Astrocyte (in vitro differentiated cells and primary cell): ENCODE data around the gene OR1J4. TPM values are rescaled to one million over a fixed set of nuclear protein-coding genes. Genes with fewer than 3 reads are reported as not detected.

Experiments used
- DNase-seq: peaks from one replicate; pipeline ENCODE4 v3.0.0-alpha.2; 2010; ENCODE audit warnings: low read depth
- FAIRE-seq: peaks from 2 replicates; lab custom pipeline; 2011; peaks lifted over from hg19 to GRCh38; lab: Jason Lieb, UNC
- H2AFZ ChIP-seq: 2 replicates; pipeline ENCODE4 v1.6.0; 2012; ENCODE audit warnings: low read depth, low read length, inconsistent platforms
- H3K27ac ChIP-seq: 2 replicates; pipeline ENCODE4 v1.5.1; 2011; ENCODE audit warnings: low read depth, low read length, inconsistent platforms
- H3K27me3 ChIP-seq: 2 replicates; pipeline ENCODE4 v1.6.0; 2011; ENCODE audit warnings: low read length, inconsistent platforms; ENCODE audit not compliant: insufficient read depth
- H3K36me3 ChIP-seq: 2 replicates; pipeline ENCODE4 v1.5.1; 2011; ENCODE audit warnings: low read length, inconsistent platforms; ENCODE audit not compliant: insufficient read depth
- H3K4me1 ChIP-seq: 2 replicates; pipeline ENCODE4 v1.5.1; 2011; ENCODE audit warnings: low read length, inconsistent platforms; ENCODE audit not compliant: insufficient read depth
- H3K4me2 ChIP-seq: 2 replicates; pipeline ENCODE4 v1.6.0; 2012; ENCODE audit warnings: low read length, inconsistent platforms
- H3K4me3 ChIP-seq: 2 replicates; pipeline ENCODE4 v1.5.1; 2011; ENCODE audit warnings: low read depth, mild to moderate bottlenecking, low read length, inconsistent platforms; ENCODE audit not compliant: insufficient read depth
- H3K79me2 ChIP-seq: 2 replicates; pipeline ENCODE4 v1.6.0; 2012; ENCODE audit warnings: mild to moderate bottlenecking, low read length, inconsistent platforms; ENCODE audit not compliant: insufficient read depth
- H3K9ac ChIP-seq: 2 replicates; pipeline ENCODE4 v1.6.0; 2012; ENCODE audit warnings: mild to moderate bottlenecking, low read length, inconsistent platforms
- H3K9me3 ChIP-seq: 2 replicates; pipeline ENCODE4 v1.5.1; 2012; ENCODE audit warnings: low read depth, mild to moderate bottlenecking, low read length, inconsistent platforms; ENCODE audit not compliant: insufficient read depth
- H4K20me1 ChIP-seq: 2 replicates; pipeline ENCODE4 v1.6.0; 2012; ENCODE audit warnings: low read length, inconsistent platforms; ENCODE audit not compliant: insufficient read depth
- H3K27ac Mint-ChIP-seq: one replicate; pipeline ENCODE4 v1.8.0; 2021; ENCODE audit warnings: mild to moderate bottlenecking, mixed read lengths; ENCODE audit not compliant: unreplicated experiment
- H3K27me3 Mint-ChIP-seq: one replicate; pipeline ENCODE4 v1.8.0; 2021; ENCODE audit warnings: low read depth, mixed read lengths; ENCODE audit not compliant: unreplicated experiment
- H3K36me3 Mint-ChIP-seq: one replicate; pipeline ENCODE4 v1.8.0; 2021; ENCODE audit warnings: low read depth, mixed read lengths; ENCODE audit not compliant: unreplicated experiment
- H3K4me1 Mint-ChIP-seq: one replicate; pipeline ENCODE4 v1.8.0; 2021; ENCODE audit warnings: low read depth, mixed read lengths; ENCODE audit not compliant: unreplicated experiment
- H3K4me3 Mint-ChIP-seq: one replicate; pipeline ENCODE4 v1.8.0; 2021; ENCODE audit warnings: mild to moderate bottlenecking, moderate library complexity, mixed read lengths; ENCODE audit not compliant: unreplicated experiment
- H3K9me3 Mint-ChIP-seq: one replicate; pipeline ENCODE4 v1.8.0; 2021; ENCODE audit warnings: mild to moderate bottlenecking, mixed read lengths; ENCODE audit not compliant: unreplicated experiment
- EZH2 ChIP-seq: IDR thresholded peaks from 2 replicates; pipeline ENCODE4 v1.6.1; 2012; ENCODE audit warnings: mild to moderate bottlenecking, low read length, inconsistent platforms; ENCODE audit not compliant: insufficient read depth
- total RNA-seq: library from RNA; stranded (reverse); gene quantifications from 2 replicates; pipeline ENCODE4 v1.2.1, GENCODE V29; 2021

Gene OR1J4
- total RNA-seq, 1 donor from 2014 or later = not detected

- Histone ChIP-seq H3K9me3 (no peaks in the 10 kb centered on the region), H2AFZ (no peak overlapping the region), H3K27ac (no peak overlapping the region), H3K4me2 (no peak overlapping the region), H4K20me1 (no peaks in the 10 kb centered on the region), H3K4me3 (no peak overlapping the region), H3K9ac (no peak overlapping the region), H3K36me3 (no peaks in the 10 kb centered on the region), H3K79me2 (no peaks in the 10 kb centered on the region), H3K27me3 (no peaks in the 10 kb centered on the region), H3K4me1 (no peaks in the 10 kb centered on the region)
- Mint-ChIP-seq H3K9me3 (peaks cover 6% of the 10 kb centered on the region), H3K36me3 (no peaks in the 10 kb centered on the region), H3K27me3 (peaks cover 3% of the 10 kb centered on the region), H3K4me1 (no peaks in the 10 kb centered on the region), H3K27ac (no peak overlapping the region), H3K4me3 (no peak overlapping the region)
- FAIRE-seq (no peak), DNase-seq (no peak)
- TF ChIP-seq EZH2 = no peak
These were observed 49.0 kb downstream of the OR1J4 start for GRCh38 chr9:122567901-122568300.

Other genes starting within 250 kb of the OR1J4 start
- gene PTGS1, start 148.1 kb upstream of the OR1J4 start, total RNA-seq = 0.23 and 0.41 TPM in 2 replicates
- not detected in 2 replicates for gene OR1J1, start 41.2 kb upstream of the OR1J4 start, total RNA-seq
- not detected in 2 replicates for gene OR1J2, start 8.3 kb upstream of the OR1J4 start, total RNA-seq
- gene OR1N1, start 8.2 kb downstream of the OR1J4 start, total RNA-seq = not detected in 2 replicates
- not detected in 2 replicates for gene OR1N2, start 34.0 kb downstream of the OR1J4 start, total RNA-seq
- not detected in 2 replicates for gene OR1L8, start 64.2 kb downstream of the OR1J4 start, total RNA-seq
- gene OR1Q1, start 95.6 kb downstream of the OR1J4 start, total RNA-seq = not detected in 2 replicates
- not detected in 2 replicates for gene OR1B1, start 138.5 kb downstream of the OR1J4 start, total RNA-seq
- not detected in 2 replicates for gene OR1L1, start 142.6 kb downstream of the OR1J4 start, total RNA-seq
- gene OR1L3, start 156.0 kb downstream of the OR1J4 start, total RNA-seq = not detected in 2 replicates
- not detected in 2 replicates for gene OR1L4, start 204.8 kb downstream of the OR1J4 start, total RNA-seq
- gene OR1L6, start 223.2 kb downstream of the OR1J4 start, total RNA-seq = not detected in 2 replicates